Esophagus squamous epithelium (tissue), 4 donors: ENCODE data around the gene ZNHIT1.

Source experiments
- CTCF ChIP-seq, 6 experiments: fragments of 450-650 bp in 4 of 6; fragments of 200-600 bp in 2 of 6; sonication (generic) in 2 of 6; IDR thresholded peaks; one replicate each; pipeline ENCODE4 v1.5.1; 2016 to 2019; ENCODE audit warnings: antibody characterized with exemption in 6 of 6, mild to moderate bottlenecking in 4 of 6, moderate library complexity in 4 of 6
- POLR2A ChIP-seq, 4 donors: fragments of 450-650 bp; IDR thresholded peaks; one replicate each; pipeline ENCODE4 v1.6.1; 2017; ENCODE audit warnings: antibody characterized with exemption in 4 of 4, mild to moderate bottlenecking in 4 of 4, moderate library complexity in 3 of 4

DNA sequence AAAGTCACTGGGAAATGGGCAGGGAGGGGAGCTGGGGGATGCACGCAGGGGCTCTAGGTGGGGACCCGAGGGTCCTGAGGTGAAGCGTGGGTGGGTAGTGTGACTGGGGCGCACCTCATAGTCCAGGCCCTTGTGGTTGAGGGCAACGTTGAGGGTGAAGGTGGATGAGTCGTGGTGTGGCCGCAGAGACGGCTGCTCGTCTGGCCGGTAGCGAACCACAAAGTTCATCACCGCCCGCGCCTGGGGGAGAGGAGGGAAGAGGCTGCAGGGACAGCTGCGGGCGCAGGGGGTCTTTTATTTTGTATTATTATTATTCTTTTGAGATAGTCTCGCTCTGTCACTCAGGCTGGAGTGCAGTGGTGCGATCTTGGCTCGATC lies 11.3 kb upstream of the ZNHIT1 start:
- TF ChIP-seq POLR2A (IDR thresholded peaks at IDR 0.05) = no peak
- TF ChIP-seq CTCF (IDR thresholded peaks at IDR 0.05) = no peak
